Measurements from ENCODE around the gene DDX24.

GRCh38 chr14:94113073-94113472 lies 32.1 kb upstream of the DDX24 start:
- TF ChIP-seq, protein P1, sequence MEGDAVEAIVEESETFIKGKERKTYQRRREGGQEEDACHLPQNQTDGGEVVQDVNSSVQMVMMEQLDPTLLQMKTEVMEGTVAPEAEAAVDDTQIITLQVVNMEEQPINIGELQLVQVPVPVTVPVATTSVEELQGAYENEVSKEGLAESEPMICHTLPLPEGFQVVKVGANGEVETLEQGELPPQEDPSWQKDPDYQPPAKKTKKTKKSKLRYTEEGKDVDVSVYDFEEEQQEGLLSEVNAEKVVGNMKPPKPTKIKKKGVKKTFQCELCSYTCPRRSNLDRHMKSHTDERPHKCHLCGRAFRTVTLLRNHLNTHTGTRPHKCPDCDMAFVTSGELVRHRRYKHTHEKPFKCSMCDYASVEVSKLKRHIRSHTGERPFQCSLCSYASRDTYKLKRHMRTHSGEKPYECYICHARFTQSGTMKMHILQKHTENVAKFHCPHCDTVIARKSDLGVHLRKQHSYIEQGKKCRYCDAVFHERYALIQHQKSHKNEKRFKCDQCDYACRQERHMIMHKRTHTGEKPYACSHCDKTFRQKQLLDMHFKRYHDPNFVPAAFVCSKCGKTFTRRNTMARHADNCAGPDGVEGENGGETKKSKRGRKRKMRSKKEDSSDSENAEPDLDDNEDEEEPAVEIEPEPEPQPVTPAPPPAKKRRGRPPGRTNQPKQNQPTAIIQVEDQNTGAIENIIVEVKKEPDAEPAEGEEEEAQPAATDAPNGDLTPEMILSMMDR (IDR thresholded peaks at IDR 0.05): no peak
- TF ChIP-seq POLR2A (IDR thresholded peaks at IDR 0.05): no peak
- no peak for TF ChIP-seq POLR2AphosphoS5 (IDR thresholded peaks at IDR 0.05)
- TF ChIP-seq EP300 (IDR thresholded peaks at IDR 0.05; ENCODE audit: low read depth): no peak

Data from transverse colon (tissue), 4 donors.